Prostate gland (tissue), 2 donors: ENCODE results near the gene ADAM17. TPM values are rescaled to one million over a fixed set of nuclear protein-coding genes. Genes with fewer than 3 reads are reported as not detected.

Source experiments
- DNase-seq: peaks from one replicate; pipeline ENCODE4 v3.0.0-alpha.2; 2019; ENCODE audit warnings: low spot score
- H3K27ac ChIP-seq, 2 donors: fragments of 200-600 bp; sonication (generic); 2 replicates each; pipeline ENCODE4 v1.5.1; 2017 to 2019
- H3K27me3 ChIP-seq: fragments of 200-600 bp; sonication (generic); replicated peaks from 2 replicates; pipeline ENCODE4 v1.5.1; 2019; ENCODE audit not compliant: insufficient read depth
- H3K36me3 ChIP-seq, 2 donors: fragments of 200-600 bp; sonication (generic); 1 replicate in 1 of 2; 2 replicates in 1 of 2; pipeline versions ENCODE4 v1.5.1 to v1.8.1; 2017 to 2019
- H3K4me1 ChIP-seq: fragments of 200-600 bp; sonication (generic); replicated peaks from 2 replicates; pipeline ENCODE4 v1.5.1; 2019
- H3K4me3 ChIP-seq, 2 donors: fragments of 200-600 bp; sonication (generic); 2 replicates each; pipeline ENCODE4 v1.5.1; 2017 to 2019
- H3K9me3 ChIP-seq: fragments of 200-600 bp; sonication (generic); 2 replicates; pipeline ENCODE4 v1.5.1; 2017
- POLR2A ChIP-seq: fragments of 450-650 bp; IDR thresholded peaks from one replicate; pipeline ENCODE4 v1.6.1; 2016; ENCODE audit warnings: antibody characterized with exemption, mild to moderate bottlenecking
- POLR2AphosphoS5 ChIP-seq: sonication (generic); formaldehyde crosslinking; IDR thresholded peaks from one replicate; pipeline ENCODE4 v1.6.1; 2017; ENCODE audit warnings: antibody characterized with exemption
- WGBS: methylation state at CpG from one replicate; pipeline ENCODE4 v1.1.5; 2018; 5-methylcytosine and 5-hydroxymethylcytosine counted together
- intact Hi-C: fragments of 100-400 bp; cut with DNase I; formaldehyde crosslinking; loops from one replicate; pipeline ENCODE4 v1.14.2; 2022
- total RNA-seq, 2 donors: library from RNA; depleted of rRNA; stranded (reverse); fragments of >200 nt; gene quantifications; one replicate each; pipeline ENCODE4 v1.1.0, GENCODE V29; 2016
- TF ChIP-seq, protein P1 (sequence below), 4 experiments: fragments of 200-600 bp in 2 of 4; fragments of 450-650 bp in 2 of 4; sonication (generic) in 2 of 4; IDR thresholded peaks; 1 replicate in 3 of 4; 2 replicates in 1 of 4; pipeline ENCODE4 v1.5.1; 2016 to 2019; ENCODE audit warnings: antibody characterized with exemption in 4 of 4, mild to moderate bottlenecking in 2 of 4, moderate library complexity in 2 of 4

ADAM17 gene
- total RNA-seq, 2 donors from 2014 or later: 15.8 to 40.0 TPM

- 58% methylated on average over 1 of the region's 1 CpG for WGBS
- TF ChIP-seq, protein P1, sequence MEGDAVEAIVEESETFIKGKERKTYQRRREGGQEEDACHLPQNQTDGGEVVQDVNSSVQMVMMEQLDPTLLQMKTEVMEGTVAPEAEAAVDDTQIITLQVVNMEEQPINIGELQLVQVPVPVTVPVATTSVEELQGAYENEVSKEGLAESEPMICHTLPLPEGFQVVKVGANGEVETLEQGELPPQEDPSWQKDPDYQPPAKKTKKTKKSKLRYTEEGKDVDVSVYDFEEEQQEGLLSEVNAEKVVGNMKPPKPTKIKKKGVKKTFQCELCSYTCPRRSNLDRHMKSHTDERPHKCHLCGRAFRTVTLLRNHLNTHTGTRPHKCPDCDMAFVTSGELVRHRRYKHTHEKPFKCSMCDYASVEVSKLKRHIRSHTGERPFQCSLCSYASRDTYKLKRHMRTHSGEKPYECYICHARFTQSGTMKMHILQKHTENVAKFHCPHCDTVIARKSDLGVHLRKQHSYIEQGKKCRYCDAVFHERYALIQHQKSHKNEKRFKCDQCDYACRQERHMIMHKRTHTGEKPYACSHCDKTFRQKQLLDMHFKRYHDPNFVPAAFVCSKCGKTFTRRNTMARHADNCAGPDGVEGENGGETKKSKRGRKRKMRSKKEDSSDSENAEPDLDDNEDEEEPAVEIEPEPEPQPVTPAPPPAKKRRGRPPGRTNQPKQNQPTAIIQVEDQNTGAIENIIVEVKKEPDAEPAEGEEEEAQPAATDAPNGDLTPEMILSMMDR (IDR thresholded peaks at IDR 0.05): no peak
- TF ChIP-seq POLR2A (no peak), POLR2AphosphoS5 (no peak)
Measured at GRCh38 chr2:9498210-9498609, 57.4 kb downstream of the ADAM17 start.

GRCh38 chr2:9497017-9497416 lies 58.6 kb downstream of the ADAM17 start:
- Histone ChIP-seq H3K27ac (no peak overlapping the region), H3K9me3 (no peaks in the 10 kb centered on the region), H3K36me3 (peaks cover 2 to 5% of the 10 kb centered on the region in 2 donors), H3K4me1 (no peaks in the 10 kb centered on the region), H3K27me3 (no peaks in the 10 kb centered on the region), H3K4me3 (no peak overlapping the region)
- intact Hi-C loops: no loop called here
- DNase-seq: peak; percentile 22
- TF ChIP-seq, protein P1 (IDR thresholded peaks at IDR 0.05): no peak
- TF ChIP-seq POLR2AphosphoS5 (peak; percentile 63), POLR2A (no peak)
- WGBS: 73% methylated on average over 4 of the region's 4 CpGs

More at GRCh38 chr2:9498210-9498609, 57.4 kb downstream of the ADAM17 start:
- H3K36me3 ChIP-seq: peaks cover 2 to 5% of the 10 kb centered on the region in 2 donors
- no peaks in the 10 kb centered on the region for H3K27me3 ChIP-seq
- no peaks in the 10 kb centered on the region for H3K4me1 ChIP-seq
- no peak overlapping the region for H3K4me3 ChIP-seq
- no peak overlapping the region for H3K27ac ChIP-seq
- H3K9me3 ChIP-seq: no peaks in the 10 kb centered on the region
- intact Hi-C loops: no loop called here
- DNase-seq: no peak

GRCh38 chr2:9494081-9494480 lies 61.5 kb downstream of the ADAM17 start:
- 74% methylated on average over 1 of the region's 1 CpG for WGBS
- no peaks in the 10 kb centered on the region for H3K9me3 ChIP-seq
- H3K4me3 ChIP-seq: no peak overlapping the region
- no peak overlapping the region for H3K27ac ChIP-seq
- no peaks in the 10 kb centered on the region for H3K4me1 ChIP-seq
- DNase-seq: no peak
- no peaks in the 10 kb centered on the region for H3K27me3 ChIP-seq
- TF ChIP-seq, protein P1 (IDR thresholded peaks at IDR 0.05): no peak
- TF ChIP-seq POLR2A (no peak), POLR2AphosphoS5 (no peak)
- H3K36me3 ChIP-seq: peaks cover 8 to 17% of the 10 kb centered on the region in 2 donors
- intact Hi-C loops: no loop called here

DNA sequence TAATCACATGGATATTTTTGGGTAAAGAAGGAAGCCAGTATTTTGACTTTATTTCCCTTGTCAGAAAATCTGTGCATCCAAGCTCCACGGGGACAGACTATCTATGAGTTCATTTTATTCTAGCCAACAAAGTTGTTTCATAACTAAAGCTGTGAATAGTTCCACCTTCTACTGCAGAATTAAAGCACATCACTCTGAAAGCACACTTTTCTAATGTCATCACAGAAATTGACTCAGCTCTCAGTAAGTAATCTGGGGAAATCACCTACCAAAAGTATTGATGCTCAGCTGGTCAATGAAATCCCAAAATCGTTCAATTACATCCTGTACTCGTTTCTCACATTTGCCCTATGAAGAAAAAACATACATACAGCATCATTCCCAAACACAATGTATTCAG lies 62.2 kb downstream of the ADAM17 start:
- Histone ChIP-seq H3K9me3 (no peaks in the 10 kb centered on the region), H3K4me3 (no peak overlapping the region), H3K27ac (no peak overlapping the region), H3K27me3 (no peaks in the 10 kb centered on the region), H3K36me3 (peaks cover 8 to 17% of the 10 kb centered on the region in 2 donors), H3K4me1 (no peaks in the 10 kb centered on the region)
- TF ChIP-seq, protein P1 (IDR thresholded peaks at IDR 0.05): no peak
- TF ChIP-seq POLR2AphosphoS5: no peak
- no peak for TF ChIP-seq POLR2A
- DNase-seq: no peak
- WGBS: 90% methylated on average over 3 of the region's 3 CpGs
- intact Hi-C loops: no loop called here

GRCh38 chr2:9492927-9493326 lies 62.7 kb downstream of the ADAM17 start:
- no peak for DNase-seq
- 60% methylated on average over 2 of the region's 2 CpGs for WGBS

More at GRCh38 chr2:9492927-9493326, 62.7 kb downstream of the ADAM17 start:
- no peaks in the 10 kb centered on the region for H3K4me1 ChIP-seq
- H3K4me3 ChIP-seq: no peak overlapping the region
- H3K27ac ChIP-seq: no peak overlapping the region
- H3K36me3 ChIP-seq: peaks cover 8 to 17% of the 10 kb centered on the region in 2 donors
- no peak for TF ChIP-seq POLR2AphosphoS5
- no peak for TF ChIP-seq POLR2A
- TF ChIP-seq, protein P1 (IDR thresholded peaks at IDR 0.05): no peak
- no peaks in the 10 kb centered on the region for H3K27me3 ChIP-seq
- intact Hi-C loops: no loop called here
- no peaks in the 10 kb centered on the region for H3K9me3 ChIP-seq
